Activated naive CD4-positive, alpha-beta T cell treated with anti-CD3 and anti-CD28 coated beads, Interleukin-2, amount 50 U/mL, for 16 hours (primary cell): ENCODE measurements around the gene ROBO1.

Experiments
- DNase-seq: peaks from one replicate; pipeline ENCODE4 v3.0.0-alpha.2; 2020

The ROBO1 gene

DNA sequence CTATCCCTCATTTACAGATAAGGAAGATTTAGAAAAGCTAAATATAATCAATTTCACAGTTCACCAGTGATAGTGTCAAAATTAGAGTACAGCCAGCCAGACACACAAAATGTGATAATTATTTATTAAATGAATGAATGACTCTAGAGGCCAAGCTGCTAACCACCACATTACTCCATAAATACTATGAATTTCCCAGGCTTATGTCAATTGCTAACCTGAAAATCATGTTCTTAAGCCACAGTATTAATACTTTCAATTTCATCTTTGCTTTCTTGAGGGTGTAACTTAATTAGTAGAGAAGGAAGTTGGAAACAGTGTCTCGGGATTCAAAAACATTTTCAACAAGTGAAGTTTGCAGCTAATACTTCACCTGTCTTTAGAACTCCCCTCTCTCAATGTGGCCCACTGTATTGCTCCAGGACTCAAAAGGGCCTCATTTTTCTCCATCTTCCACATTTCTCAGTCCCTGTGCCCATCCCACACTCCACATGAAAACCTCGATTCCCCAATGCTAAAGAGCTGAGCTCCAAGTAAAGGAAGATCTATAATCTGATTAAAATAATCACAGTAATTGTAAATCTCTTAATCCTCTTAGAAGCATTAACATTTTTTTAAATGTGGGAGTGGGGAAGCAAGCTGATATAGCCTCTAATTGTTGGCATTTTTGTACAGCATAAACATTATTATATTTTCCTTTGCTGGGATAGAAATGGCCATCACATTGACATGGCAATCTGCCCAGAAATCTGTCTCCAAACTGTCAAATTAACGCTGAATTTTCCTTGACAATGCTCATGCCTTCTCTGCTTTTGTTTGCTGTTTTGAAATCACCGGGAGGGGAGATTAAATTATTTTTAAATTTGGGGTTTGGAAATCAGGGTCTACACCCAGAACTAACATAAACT is 765.1 kb downstream of the ROBO1 start:
- no peak for DNase-seq

DNA sequence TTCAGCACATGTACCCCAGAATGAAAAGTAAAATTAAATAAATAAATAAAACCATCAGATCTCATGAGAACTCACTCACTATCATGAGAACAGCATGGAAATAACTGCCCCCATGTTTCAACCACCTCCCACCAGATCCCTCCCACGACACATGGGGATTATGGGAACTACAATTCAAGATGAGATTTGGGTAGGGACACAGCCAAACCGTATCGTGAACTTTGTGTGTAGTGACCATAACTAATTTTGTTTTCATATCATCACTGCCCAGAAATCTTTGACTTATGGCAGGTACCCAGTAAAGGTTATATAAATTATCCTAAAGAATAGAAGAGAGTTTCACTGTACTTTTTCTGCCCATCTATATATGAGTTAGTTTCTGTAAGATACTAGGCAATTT is 766.5 kb downstream of the ROBO1 start:
- no peak for DNase-seq

DNA sequence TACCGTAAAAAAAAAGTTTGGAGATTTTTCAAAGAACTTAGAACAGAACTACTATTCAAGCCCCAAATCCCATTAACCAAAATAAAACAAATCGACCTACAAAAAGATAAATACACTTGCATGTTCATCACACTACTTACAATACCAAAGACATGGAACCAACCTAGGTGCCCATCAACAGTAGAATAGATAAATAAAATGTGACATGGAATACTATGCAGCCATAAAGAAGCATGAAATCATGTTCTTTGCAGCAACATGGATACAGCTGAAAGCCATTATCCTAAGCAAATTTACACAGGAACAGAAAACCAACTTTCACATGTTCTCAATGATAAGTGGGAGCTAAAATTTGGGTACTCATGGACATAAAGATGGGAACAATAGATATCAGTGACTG is 768.7 kb downstream of the ROBO1 start:
- DNase-seq, result no peak

DNA sequence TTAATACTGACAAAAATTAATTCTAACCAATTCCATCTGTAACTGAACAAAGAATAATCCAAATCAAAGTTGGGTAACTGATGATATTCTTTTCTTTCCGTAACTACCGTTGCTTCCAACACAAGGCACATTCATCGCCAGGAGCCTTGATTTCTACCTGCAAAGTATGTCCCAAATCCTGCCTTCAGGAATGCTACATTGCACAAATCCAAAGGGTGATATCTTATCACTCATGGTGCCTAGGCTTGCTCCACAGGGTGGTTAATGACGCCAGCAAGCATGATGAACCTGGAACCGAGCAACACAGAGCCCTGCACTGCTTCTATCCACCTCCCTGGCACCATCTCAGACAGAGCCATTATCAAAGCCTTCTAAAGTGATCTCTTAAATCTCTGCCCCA is 772.7 kb downstream of the ROBO1 start:
- no peak for DNase-seq

DNA sequence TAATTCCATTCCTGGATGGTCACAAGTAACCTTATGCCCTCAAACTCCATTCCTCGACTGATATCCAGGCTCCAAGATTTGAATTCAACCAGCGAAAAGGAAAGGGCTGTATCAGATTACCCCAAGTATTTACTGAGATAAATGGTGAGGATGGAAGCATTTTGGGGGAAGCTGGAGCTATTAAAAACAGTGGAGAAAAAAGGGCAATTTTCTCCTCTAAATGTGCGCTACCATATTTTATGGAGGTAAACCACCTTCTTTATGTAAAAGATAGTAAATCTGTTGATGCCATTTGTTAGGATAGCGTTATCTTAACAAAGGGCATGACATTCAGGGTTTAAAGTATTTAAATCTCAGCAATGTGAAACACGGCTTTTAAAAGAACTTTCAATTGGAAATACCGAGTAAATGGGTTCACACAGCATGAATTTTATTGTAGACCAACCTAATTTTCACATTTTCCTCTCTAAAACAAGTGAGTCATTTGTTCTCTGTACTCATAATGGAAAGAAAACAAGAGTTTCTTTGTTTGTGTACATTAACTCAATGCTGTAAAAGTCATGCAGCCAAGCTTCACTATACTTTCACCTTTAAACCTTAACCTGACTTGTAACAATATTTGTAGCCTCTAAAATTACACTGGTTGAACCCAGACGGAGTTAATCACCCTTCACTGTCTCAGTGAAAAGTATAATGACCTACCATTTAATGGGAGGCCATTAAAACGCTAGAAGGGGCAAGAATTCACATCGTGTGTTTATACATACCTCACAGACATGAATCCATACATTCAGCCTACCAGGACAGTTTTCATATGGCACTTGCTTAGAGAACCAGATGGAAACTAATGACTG is 773.4 kb downstream of the ROBO1 start:
- no peak for DNase-seq

DNA sequence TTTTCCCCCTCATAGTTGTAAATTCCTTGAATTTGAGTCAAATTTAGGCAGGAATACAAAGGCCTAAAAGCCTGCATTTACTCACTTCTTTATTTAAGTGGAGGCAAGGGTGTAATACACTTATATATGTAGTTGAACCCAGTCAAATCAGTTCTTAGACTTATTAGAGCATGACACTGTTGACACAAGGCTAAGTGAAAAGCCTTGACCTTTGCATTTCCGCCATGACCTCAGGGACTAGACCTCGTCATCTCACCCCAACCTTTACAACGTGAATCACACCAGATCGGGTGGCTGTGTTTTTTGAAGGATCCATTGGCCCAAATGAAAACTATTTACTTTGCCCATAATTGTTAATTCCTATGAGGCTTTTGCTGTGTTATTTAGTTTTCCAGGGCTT is 774.4 kb downstream of the ROBO1 start:
- no peak for DNase-seq

DNA sequence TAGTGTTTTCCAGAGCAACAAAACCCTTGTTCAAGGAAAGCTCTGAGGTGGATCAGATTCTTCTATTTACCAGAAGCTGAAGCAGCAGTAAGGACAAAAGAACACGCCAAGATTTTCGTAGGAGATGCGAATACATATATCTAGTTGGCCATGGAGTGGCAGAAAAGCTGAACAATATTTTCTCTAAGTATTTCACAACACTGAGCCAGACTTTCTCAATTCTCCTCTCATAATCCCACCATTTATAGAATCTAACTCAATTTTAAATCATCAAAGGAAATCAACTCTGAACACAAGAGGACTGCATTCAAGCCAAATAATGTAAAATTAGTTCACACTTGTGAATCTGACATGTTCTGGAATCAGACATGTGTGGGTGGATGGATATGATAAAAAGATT is 775.0 kb downstream of the ROBO1 start:
- DNase-seq, result no peak

DNA sequence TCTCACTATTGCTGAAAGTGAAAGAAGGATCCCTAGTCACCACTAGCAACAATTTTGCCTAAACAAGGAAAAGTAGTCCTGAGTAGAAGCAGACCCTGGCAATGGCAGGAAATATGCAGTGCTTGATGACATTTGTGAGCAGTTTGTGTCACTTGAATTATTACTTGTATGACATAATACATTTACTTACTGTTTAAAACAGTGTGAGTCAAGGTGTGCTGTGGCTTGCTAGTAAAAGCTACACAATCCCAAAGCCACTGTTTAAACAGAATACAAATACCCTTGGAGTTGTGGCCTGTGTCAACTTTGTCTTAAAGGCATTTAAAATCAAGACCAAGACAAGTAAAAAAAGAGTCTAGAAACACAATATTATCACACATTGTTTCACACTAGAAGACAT is 775.4 kb downstream of the ROBO1 start:
- DNase-seq, result no peak

DNA sequence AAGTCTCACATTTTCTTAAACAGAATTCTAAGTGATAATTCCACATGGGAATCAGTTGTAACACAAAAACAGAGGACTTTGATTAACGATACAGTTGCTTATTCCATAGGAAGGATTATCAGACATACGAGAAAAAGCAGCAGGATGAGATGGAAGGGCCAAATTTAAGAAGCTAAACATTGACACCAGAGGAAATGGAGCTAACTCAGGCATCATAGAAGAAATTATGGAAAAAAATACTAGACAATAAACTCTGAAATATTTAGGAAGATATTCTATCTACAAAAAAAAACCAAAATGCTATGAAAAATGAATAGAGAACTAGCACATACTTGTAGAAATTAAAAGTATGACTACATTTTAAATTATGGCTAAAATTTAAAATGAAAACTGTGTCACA is 776.1 kb downstream of the ROBO1 start:
- no peak for DNase-seq

DNA sequence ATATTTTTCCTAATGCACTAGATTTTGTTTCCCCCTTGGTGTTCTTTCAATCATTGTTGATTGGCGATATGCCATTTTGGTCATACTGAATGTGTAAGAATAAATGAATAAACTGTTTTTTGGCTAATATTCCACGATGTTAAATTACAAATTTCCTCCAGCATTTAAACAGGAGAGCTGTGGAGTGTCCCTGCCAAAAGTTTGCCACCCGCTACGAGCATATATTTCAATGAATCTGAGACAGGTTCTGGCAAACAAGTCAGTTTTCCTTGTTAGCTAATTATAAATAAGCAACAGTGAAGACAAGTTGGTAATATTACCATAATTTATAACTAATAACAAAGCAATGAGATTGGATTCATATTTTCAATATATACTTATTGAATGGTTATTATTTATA is 777.6 kb downstream of the ROBO1 start:
- DNase-seq, result no peak

DNA sequence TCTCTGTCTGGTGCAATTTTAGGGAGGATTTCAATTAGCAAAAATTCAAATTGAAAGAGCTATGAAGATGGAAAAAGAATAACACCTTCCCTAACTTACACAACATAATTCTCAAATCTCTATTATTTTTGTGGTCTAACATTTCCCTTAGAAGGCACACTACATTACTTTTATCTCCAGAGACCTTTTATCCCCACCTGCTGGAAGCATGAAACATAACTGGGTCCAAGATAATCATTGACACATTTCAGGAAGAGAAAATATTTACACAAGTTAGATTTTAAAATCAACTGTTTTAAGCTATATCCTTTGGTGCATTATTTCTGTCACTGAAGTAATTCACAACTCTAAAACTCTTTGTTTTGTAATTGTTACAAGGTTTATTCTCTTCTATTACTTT is 779.5 kb downstream of the ROBO1 start:
- no peak for DNase-seq

DNA sequence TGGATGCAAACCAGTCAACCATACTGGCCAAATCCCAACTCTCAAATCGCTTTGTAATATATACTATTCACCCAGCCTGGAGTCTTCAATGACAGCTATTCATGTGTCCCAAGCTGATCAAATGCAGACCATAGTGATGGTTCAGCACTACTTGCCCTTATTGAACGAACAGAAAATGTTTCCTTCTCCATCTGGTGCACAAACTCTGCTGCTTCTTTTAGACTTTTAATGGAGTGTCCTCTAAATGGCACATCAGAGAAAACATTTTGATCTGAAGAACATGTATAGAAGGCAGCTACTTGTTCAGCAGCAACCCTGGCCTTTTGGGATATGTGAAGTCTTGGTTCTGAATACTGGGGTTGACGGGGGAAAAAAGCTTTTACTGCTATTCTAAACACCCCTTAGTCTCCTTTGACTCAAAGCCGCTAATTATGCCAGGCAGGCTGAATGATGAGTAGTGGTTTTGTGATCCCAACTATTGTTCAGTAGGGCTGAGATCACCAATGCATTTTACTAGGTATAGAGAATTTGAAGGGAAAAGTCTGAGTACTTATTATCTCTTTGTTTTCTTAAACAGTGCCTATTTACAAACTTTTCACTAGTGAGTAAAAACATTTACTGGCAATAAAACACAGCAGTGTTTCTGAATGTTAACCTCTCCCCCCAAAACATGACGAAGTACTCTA is 781.2 kb downstream of the ROBO1 start:
- DNase-seq, result no peak

DNA sequence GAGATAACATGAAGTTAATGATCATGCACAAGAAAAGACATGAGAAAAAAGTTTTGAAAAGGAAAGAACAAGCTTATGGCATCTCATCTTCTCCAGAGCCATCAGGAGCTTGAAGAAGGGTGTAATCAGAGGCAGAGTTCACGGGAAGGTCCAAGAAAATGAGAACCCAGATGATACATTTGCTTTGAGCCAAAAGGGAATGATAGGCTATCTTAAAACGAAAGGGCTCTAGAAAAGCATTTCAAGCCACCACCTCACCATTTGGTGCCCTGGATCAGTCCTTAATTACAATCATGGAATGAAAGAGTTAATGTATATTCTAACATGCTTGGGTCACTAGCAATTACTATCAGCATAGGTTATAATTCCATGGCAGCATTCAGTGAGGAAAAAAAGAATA is 781.8 kb downstream of the ROBO1 start:
- no peak for DNase-seq

DNA sequence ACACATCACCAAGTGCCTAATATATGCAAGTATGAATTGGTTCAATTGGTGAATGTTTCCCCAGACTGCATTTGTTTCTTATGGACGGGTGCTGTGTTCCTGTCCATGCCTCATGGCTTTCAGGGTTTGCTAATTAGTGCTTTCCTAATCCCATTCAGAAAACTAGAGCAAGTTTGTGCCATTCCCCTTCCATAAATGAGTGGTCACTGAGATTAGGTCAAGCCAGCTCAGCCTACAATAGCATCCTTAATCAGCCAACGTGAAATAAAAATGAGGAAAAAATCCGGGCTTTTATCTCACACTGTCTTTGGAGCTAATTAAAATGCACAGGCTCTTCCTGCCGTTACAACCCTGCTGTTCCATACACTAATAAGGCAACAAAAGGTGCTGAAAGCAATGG is 788.8 kb downstream of the ROBO1 start:
- no peak for DNase-seq

DNA sequence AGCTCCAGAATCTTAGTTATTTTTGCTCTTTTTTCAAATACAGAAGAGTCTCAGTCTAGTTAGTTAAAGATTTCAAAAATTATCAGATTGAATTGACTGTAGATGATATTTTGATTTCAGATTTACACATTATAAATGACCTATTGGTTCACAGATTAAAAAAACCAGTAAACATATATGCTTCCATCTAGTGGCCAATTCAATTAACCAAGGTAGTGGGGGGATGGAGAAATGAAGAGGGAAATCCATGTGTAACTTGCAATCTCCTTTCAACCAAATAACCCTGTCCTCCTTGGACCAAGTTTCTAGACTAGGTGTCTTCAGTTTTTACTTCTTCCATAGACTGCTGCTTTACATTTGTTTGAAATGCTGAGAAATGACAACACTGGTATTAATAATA is 789.8 kb downstream of the ROBO1 start:
- no peak for DNase-seq

DNA sequence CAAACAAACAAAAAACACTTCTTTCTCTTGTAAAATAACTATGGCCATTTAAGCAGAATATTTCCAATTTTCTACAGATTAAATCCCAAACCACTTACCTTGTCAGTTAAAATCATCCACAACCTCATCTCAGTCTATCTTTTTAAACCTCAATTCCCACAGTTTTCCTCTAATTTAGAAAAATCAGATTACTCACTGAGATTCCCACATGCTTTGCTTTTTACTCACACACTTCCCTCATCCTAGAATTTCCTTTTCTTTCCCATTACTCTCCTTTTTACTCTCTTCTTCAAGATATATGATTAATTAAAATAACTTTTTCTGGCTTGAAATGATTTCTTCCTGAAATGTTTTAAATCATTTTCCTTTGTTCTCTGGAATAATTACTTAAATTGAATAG is 790.7 kb downstream of the ROBO1 start:
- no peak for DNase-seq

DNA sequence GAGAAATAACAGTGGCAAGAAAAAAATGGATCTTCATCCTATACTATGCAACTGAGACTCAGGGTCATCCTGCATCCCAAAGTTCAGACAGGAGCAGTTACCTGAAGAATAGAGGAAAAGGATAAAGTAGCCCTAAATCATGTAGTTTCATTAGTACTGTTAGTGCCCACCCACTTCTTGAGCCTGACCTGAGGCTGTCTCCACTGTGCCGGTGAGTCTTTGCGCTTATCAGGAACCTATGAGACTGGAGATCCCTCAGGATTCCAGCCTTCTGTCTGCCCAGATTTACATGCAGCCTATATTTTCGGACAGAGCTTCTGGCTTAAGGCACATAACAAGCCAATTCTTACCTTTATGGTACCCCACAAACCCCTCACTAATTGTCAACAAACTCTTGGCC is 791.6 kb downstream of the ROBO1 start:
- no peak for DNase-seq

DNA sequence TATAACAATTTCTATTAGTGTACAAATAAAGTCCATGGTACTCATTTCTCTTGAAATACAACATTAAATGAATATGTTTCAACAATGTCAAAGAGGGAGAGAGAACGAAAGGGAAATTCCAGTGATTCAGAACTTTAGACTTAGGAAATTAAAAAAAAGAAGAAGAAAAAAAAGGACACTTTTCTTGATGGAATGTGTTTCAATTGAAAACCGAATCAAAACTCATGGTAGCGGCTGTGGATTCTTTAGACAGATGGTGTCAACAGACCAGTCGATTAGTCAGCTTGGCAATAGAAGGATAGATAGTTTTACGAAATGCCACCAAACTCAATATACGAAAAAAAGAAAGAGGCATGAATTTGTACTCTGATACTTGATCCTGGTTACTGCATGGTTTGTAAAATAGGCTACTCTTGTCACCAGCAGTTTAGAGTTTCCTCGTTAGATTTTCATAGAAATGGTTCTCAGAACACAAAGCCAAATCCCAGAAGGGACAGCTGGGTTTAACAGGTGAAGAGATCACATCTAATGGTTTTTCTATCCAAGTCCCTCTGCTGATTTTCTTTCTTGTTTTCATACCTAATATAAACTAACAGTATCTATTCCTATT is 793.5 kb downstream of the ROBO1 start:
- DNase-seq, result no peak

DNA sequence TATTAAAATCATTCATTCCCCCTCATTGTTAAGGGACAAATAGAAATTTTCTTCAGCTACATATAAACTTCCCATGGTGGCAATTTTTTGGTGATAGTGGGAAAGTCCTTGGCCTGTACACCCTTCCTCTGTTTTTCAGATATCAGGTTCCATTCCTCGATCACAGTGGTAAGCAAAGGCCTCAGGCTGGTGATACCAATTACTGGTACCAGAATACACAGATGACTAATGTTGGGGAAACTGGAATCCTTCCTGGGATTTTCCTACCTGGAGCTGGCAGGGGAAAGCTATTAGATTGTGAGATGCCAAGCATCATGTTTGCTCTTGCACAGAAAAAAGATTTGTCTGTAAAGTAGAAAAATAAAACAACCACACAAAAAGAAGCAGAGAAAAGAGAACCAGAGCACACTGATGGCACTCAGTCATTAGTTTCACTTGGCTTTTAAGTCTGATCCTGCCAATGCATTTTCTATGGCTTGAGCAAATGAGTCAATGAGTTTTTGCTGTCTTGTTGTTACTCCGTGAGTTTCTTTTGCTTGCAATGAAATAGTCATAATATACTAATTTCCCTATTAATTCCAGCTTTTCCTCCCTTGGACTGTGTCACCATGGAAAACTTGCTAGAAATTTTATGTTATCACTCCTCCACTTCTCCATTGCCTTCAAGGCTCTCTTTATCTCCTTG is 795.0 kb downstream of the ROBO1 start:
- DNase-seq, result no peak

DNA sequence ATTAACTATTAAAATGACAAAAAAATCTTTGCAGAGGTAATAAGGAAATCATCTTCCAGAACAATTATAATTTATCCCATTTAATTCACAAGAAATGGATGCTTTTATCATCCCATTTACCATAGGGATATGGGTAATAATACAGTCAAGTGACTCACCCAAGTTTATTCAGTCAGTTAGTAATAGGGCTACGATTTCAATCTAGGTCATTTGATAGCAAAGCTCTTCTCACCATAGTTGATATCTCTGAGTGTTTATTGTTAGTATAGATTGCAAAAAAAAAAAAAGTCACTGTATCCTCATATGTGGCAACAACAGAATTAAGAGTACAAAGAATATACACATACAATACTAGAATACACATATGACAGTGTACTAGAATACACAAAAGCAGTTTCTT is 797.1 kb downstream of the ROBO1 start:
- no peak for DNase-seq

DNA sequence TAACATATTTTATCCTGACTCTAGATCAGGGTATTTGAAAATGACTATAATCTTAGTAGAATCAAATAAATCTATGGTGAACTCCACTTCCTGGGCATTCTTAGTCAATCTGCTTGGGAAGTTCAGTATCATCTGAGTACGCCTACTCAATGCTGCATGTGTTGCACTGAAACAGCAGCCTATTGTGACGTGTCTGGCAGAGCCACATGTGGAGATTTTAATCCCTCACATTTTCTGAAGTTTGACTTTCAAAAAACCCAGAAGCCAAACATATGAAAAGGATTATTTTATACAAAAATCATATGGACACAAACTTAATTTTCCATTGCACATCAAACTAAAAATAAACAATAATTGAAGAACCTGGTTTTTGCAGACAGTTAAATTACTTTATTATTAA is 798.3 kb downstream of the ROBO1 start:
- no peak for DNase-seq

DNA sequence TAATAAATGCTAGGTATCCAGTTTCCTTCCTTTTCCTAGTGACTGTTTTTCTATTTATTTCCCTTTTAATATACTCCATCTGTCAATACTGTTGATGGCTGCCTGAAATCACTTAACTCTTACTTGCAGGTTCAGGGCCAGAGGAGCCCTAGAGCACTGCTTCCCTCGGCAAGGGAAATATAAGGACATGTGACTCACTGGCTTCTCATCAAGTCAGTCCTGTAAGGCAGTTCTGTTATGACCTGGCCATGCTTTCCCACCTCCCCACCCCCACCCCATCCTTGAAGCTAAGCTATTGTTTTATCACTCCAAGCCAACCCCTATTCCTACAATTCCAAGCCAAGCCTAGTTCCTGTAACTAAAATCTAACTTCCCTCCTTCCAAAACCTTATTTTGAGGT is 800.7 kb downstream of the ROBO1 start:
- DNase-seq, result no peak

DNA sequence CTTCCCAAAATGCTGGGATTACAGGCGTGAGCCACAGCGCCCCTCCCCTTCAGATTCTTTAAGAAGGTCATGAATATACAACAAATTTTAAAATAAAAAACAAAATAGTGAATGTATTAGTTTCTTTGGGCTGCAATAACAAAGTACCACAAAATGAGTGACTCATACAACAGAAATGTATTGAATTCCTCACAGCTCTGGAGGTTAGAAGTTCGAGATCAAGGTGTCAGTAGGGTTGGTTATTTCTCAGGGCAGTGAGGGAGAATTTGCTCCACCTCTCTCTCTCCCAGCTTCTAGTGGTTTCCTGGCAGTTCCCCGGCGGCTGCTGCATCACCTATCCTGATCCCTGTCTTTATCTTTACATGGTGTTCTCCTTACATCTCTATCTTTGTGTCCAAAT is 804.0 kb downstream of the ROBO1 start:
- DNase-seq, result no peak
